ENCODE measurements around the gene DIPK1C.

- TF ChIP-seq CTCF (conservative IDR thresholded peaks at IDR 0.05; ENCODE audit: low read depth, low read length), result no peak
- TF ChIP-seq POLR2A (IDR thresholded peaks at IDR 0.05; ENCODE audit: low read depth, low read length), result no peak
- no peak for TF ChIP-seq SMC3 (IDR thresholded peaks at IDR 0.05; ENCODE audit: low read depth, low read length)
- no peak for TF ChIP-seq FOS (IDR thresholded peaks at IDR 0.05; ENCODE audit: low read depth, low read length)
- no peak for TF ChIP-seq BHLHE40 (IDR thresholded peaks at IDR 0.05; ENCODE audit: low read depth, low read length)
Measured at GRCh38 chr18:74397572-74397971, 59.5 kb downstream of the DIPK1C start.

All from IMR-90 (cell line).